Measurements from ENCODE around the gene MB21D2.
"Not testable (repeated sequence)": the region's sequence is repeated elsewhere in the genome, so short reads cannot be mapped to it uniquely, and the experiment has no call there.

MB21D2 gene

GRCh38 chr3:192864941-192865340, 52.7 kb downstream of the MB21D2 start:
- H3K27me3 Mint-ChIP-seq: no peaks in the 10 kb centered on the region
- H3K4me3 Mint-ChIP-seq: no peak overlapping the region
- peaks cover 4% of the 10 kb centered on the region for H3K4me1 Mint-ChIP-seq (ENCODE audit: low read depth)
- H3K36me3 Mint-ChIP-seq: no peaks in the 10 kb centered on the region
- H3K9me3 Mint-ChIP-seq (ENCODE audit: low read depth): no peaks in the 10 kb centered on the region
- no peak overlapping the region for H3K27ac Mint-ChIP-seq

GRCh38 chr3:192863091-192863420, 54.6 kb downstream of the MB21D2 start:
- peaks cover 4% of the 10 kb centered on the region for H3K4me1 Mint-ChIP-seq (ENCODE audit: low read depth)
- H3K4me3 Mint-ChIP-seq: no peak overlapping the region
- H3K36me3 Mint-ChIP-seq: no peaks in the 10 kb centered on the region
- no peaks in the 10 kb centered on the region for H3K9me3 Mint-ChIP-seq (ENCODE audit: low read depth)
- H3K27ac Mint-ChIP-seq: no peak overlapping the region
- H3K27me3 Mint-ChIP-seq: no peaks in the 10 kb centered on the region

GRCh38 chr3:192862408-192863090, 55.1 kb downstream of the MB21D2 start:
- Mint-ChIP-seq H3K4me1 (ENCODE audit: low read depth) (peaks cover 4% of the 10 kb centered on the region), H3K27ac (no peak overlapping the region), H3K27me3 (no peaks in the 10 kb centered on the region), H3K36me3 (no peaks in the 10 kb centered on the region), H3K9me3 (ENCODE audit: low read depth) (no peaks in the 10 kb centered on the region), H3K4me3 (no peak overlapping the region)

- Mint-ChIP-seq H3K4me3 (no peak overlapping the region), H3K36me3 (no peaks in the 10 kb centered on the region), H3K27ac (no peak overlapping the region), H3K9me3 (ENCODE audit: low read depth) (no peaks in the 10 kb centered on the region), H3K27me3 (no peaks in the 10 kb centered on the region), H3K4me1 (ENCODE audit: low read depth) (peaks cover 4% of the 10 kb centered on the region)
These were observed 55.7 kb downstream of the MB21D2 start for GRCh38 chr3:192861972-192862371.

DNA sequence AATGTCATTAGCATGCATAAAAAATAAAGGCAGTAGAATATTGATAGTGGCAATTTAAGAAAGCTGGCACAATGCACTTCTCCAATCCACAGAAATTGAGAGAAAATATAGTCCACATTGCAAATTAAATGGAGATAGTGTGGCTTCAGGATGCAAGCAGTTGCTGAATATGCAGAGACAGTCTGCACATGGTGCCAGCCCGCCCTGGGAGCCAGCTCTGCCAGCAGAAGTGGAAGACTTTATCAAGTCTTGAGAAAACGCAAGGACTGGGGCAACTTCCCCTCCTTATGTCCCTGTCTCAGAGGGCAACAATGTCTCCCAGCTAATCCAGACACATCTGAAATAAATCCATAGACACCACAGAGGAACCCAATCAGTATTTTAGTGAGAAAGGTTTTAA, 57.2 kb downstream of the MB21D2 start:
- no peaks in the 10 kb centered on the region for H3K36me3 Mint-ChIP-seq
- H3K4me1 Mint-ChIP-seq (ENCODE audit: low read depth): peaks cover 4% of the 10 kb centered on the region
- no peak overlapping the region for H3K27ac Mint-ChIP-seq
- no peaks in the 10 kb centered on the region for H3K9me3 Mint-ChIP-seq (ENCODE audit: low read depth)
- H3K27me3 Mint-ChIP-seq: no peaks in the 10 kb centered on the region
- H3K4me3 Mint-ChIP-seq: no peak overlapping the region

GRCh38 chr3:192858849-192859585, 58.6 kb downstream of the MB21D2 start:
- no peaks in the 10 kb centered on the region for H3K9me3 Mint-ChIP-seq (ENCODE audit: low read depth)
- no peak overlapping the region for H3K27ac Mint-ChIP-seq
- no peak overlapping the region for H3K4me3 Mint-ChIP-seq
- H3K27me3 Mint-ChIP-seq: no peaks in the 10 kb centered on the region
- H3K36me3 Mint-ChIP-seq: no peaks in the 10 kb centered on the region
- peaks cover 4% of the 10 kb centered on the region for H3K4me1 Mint-ChIP-seq (ENCODE audit: low read depth)

- Mint-ChIP-seq H3K27ac (no peak overlapping the region), H3K9me3 (ENCODE audit: low read depth) (no peaks in the 10 kb centered on the region), H3K4me1 (ENCODE audit: low read depth) (peaks cover 4% of the 10 kb centered on the region), H3K27me3 (no peaks in the 10 kb centered on the region), H3K4me3 (no peak overlapping the region), H3K36me3 (no peaks in the 10 kb centered on the region)
These were observed 60.4 kb downstream of the MB21D2 start for GRCh38 chr3:192857260-192857661.

DNA sequence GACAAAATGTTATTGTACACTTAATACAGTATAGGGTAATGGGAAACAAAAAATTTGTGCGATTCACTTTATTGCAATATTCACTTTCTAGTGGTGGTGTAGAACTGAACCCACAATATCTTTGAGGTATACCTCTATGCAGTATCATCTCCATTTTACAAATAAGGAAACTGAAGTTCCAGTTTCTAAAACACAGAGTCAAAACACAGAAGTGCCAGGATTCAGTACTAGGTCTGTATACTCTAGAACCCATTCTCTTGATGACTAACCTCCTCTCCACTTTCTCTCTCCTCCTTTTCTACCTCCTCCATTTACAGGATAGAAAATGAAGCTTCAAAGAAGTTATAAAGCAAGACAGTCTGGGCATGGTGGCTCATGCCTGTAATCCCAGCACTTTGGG, 62.2 kb downstream of the MB21D2 start:
- Mint-ChIP-seq H3K9me3 (ENCODE audit: low read depth) (no peaks in the 10 kb centered on the region), H3K4me1 (ENCODE audit: low read depth) (peaks cover 6% of the 10 kb centered on the region), H3K4me3 (no peak overlapping the region), H3K27ac (no peak overlapping the region), H3K36me3 (no peaks in the 10 kb centered on the region), H3K27me3 (no peaks in the 10 kb centered on the region)

GRCh38 chr3:192851821-192852372, 65.8 kb downstream of the MB21D2 start:
- Mint-ChIP-seq H3K27me3 (no peaks in the 10 kb centered on the region), H3K9me3 (ENCODE audit: low read depth) (no peaks in the 10 kb centered on the region), H3K4me1 (ENCODE audit: low read depth) (peaks cover 8% of the 10 kb centered on the region), H3K4me3 (no peak overlapping the region), H3K27ac (no peak overlapping the region), H3K36me3 (no peaks in the 10 kb centered on the region)

GRCh38 chr3:192850451-192850981, 67.1 kb downstream of the MB21D2 start:
- H3K4me3 Mint-ChIP-seq: no peak overlapping the region
- H3K27ac Mint-ChIP-seq: no peak overlapping the region
- peaks cover 9% of the 10 kb centered on the region for H3K4me1 Mint-ChIP-seq (ENCODE audit: low read depth)
- H3K36me3 Mint-ChIP-seq: no peaks in the 10 kb centered on the region
- no peaks in the 10 kb centered on the region for H3K27me3 Mint-ChIP-seq
- H3K9me3 Mint-ChIP-seq (ENCODE audit: low read depth): no peaks in the 10 kb centered on the region

DNA sequence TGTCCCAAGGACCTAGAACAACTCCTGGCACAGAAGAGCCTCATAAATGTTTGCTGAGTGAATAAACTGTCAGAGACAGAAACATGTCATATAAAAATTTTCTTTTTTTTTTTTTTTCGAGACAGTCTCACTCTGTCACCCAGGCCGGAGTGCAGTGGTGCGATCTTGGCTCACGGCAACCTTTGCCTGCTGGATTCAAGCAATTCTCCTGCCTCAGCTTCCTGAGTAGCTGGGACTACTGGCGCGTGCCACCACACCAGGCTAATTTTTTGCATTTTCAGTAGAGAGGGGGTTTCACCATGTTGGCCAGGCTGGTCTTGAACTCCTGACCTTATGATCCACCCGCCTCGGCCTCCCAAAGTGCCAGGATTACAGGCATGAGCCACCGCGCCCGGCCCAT, 67.8 kb downstream of the MB21D2 start:
- not testable (repeated sequence) for H3K4me1 Mint-ChIP-seq (ENCODE audit: low read depth)

DNA sequence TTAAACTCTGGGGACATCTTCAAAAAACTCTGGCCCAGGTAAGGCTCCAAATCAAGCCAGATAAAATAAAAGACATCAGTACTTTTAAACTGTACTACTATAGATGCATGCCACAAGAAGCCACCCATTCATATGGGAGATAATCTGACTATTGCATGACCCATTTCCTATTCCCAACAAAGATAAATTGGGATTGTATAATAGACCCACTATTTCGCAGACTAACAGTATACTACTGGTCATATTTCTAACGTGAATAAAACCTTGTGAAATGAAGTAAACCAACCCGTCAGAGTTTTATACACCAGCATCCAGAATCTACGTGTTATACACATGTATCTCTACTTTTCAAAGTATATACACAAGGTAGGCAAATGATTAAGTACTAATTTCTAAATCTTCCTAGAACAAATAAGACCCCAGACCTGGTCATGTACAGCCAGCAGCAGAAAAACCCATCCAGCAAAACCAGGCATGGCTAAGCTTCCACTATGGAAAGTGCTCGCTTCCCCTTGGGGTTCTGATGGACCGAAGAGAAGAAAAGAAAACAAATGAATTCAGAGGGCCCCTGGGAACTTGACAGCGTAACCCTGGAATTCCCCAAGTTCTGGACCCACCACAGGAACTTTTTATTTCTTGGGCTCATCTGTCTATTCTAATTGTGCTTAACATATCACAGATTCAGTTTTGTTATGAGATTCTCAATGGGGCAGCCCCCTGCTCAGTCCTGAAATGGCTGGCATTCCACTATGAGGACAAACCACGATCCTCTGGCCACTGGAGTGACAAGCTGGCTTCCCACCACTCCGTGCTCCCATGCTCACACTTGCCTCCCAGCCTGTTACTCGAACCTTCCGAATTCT, 69.1 kb downstream of the MB21D2 start:
- H3K4me1 Mint-ChIP-seq (ENCODE audit: low read depth): peaks cover 11% of the 10 kb centered on the region
- no peak overlapping the region for H3K4me3 Mint-ChIP-seq
- no peak overlapping the region for H3K27ac Mint-ChIP-seq

More for the DNA sequence above, 67.8 kb downstream of the MB21D2 start:
- not testable (repeated sequence) for H3K27me3 Mint-ChIP-seq; H3K9me3 Mint-ChIP-seq (ENCODE audit: low read depth); H3K36me3 Mint-ChIP-seq; H3K4me3 Mint-ChIP-seq; H3K27ac Mint-ChIP-seq

DNA sequence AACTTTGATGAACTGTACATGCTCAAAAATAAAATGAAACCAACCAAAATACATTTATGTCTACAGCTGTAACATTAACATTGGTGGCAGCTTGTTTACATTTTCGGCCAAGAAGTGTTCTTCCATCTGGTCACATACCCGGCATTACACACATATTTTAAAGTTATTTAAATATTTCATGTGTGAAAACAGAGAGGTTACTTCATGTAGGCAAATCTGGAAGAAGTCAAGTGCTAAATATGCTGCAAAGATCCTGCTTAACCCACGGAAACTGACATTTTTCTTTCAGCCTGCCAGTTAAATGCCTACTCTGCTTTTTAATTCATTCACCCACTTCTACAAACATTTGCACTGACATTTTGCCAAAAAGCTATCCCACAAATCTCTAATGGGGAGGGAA, 69.7 kb downstream of the MB21D2 start:
- Mint-ChIP-seq H3K9me3 (ENCODE audit: low read depth) (no peaks in the 10 kb centered on the region), H3K4me1 (ENCODE audit: low read depth) (peaks cover 11% of the 10 kb centered on the region), H3K4me3 (no peak overlapping the region), H3K36me3 (no peaks in the 10 kb centered on the region), H3K27me3 (no peaks in the 10 kb centered on the region), H3K27ac (no peak overlapping the region)

More for the DNA sequence above, 69.1 kb downstream of the MB21D2 start:
- H3K27me3 Mint-ChIP-seq: no peaks in the 10 kb centered on the region
- H3K9me3 Mint-ChIP-seq (ENCODE audit: low read depth): no peaks in the 10 kb centered on the region
- H3K36me3 Mint-ChIP-seq: no peaks in the 10 kb centered on the region

DNA sequence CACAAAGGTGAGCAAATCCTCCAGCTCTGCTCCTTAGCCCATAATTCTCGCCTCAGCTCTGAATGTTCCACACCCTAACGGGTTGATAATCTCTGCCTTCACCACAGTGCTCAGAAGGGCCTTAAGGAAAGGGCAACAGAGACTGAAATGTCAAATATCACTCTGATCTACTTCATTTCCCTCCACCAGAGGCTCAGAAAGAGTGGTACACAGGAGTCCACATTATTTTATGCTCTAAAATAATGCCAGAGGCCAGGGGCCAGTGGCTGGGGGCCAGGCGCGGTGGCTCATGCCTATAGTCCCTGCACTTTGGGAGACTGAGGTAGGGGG, 72.2 kb downstream of the MB21D2 start:
- Mint-ChIP-seq H3K4me3 (no peak overlapping the region), H3K9me3 (ENCODE audit: low read depth) (no peaks in the 10 kb centered on the region), H3K36me3 (no peaks in the 10 kb centered on the region), H3K27ac (no peak overlapping the region), H3K27me3 (peaks cover under 1% of the 10 kb centered on the region), H3K4me1 (ENCODE audit: low read depth) (peaks cover 6% of the 10 kb centered on the region)

Measured in activated naive CD8-positive, alpha-beta T cell (primary cell).